ENCODE results near the gene SPINK1. TPM values are rescaled to one million over a fixed set of nuclear protein-coding genes. Genes with fewer than 3 reads are reported as not detected.

The SPINK1 gene
- total and polyA plus RNA-seq, 2 of the 13 experiments (the other 11 are each of a cell fraction or from before 2014, with no cell fraction given) = 14.7 to 17.1 TPM

- H3K4me3 ChIP-seq (replicated peaks in 1 of 3; ENCODE audit: insufficient read depth in 1 of 3, low read depth in 2 of 3, low read length in 3 of 3) = no peak overlapping the region
- no peaks in the 10 kb centered on the region for H3K36me3 ChIP-seq (replicated peaks in 1 of 2; ENCODE audit: control insufficient read depth in 1 of 2, insufficient read depth in 2 of 2, low read length in 2 of 2)
- H3K27ac ChIP-seq (ENCODE audit: extremely low read length, insufficient read depth, low read length) = no peak overlapping the region
- no peak for DNase-seq (ENCODE audit: low spot score)
- no peak for TF ChIP-seq CHCHD3 (CRISPR knock-in tag; IDR thresholded peaks at IDR 0.05)
- TF ChIP-seq AHR (CRISPR knock-in tag; IDR thresholded peaks at IDR 0.05) = no peak
- no peak for TF ChIP-seq ZNF232 (CRISPR knock-in tag; IDR thresholded peaks at IDR 0.05; ENCODE audit: borderline replicate concordance)
- ChIA-PET POLR2A (no interaction called here), CTCF (ENCODE audit: low intra/inter-chr PET ratio, low total read pairs) (no interaction called here)
- no peaks in the 10 kb centered on the region for H3K9me3 ChIP-seq (ENCODE audit: low read length)
- no peak for FAIRE-seq
- no peaks in the 10 kb centered on the region for H4K20me1 ChIP-seq (ENCODE audit: insufficient read depth, low read length)
- no peak for ATAC-seq
- H3K4me1 ChIP-seq (ENCODE audit: insufficient read depth, low read length) = no peaks in the 10 kb centered on the region
- H3K9ac ChIP-seq (ENCODE audit: insufficient read depth, low read depth, low read length) = no peak overlapping the region
- in situ Hi-C loops (cut with HindIII; ENCODE audit: extremely low pct_ligation_motif_present, low pct_unique_long_range_greater_than_20kb) (no loop called here), intact Hi-C loops (cut with micrococcal nuclease; ENCODE audit: unreplicated experiment) (no loop called here)
- H2AFZ ChIP-seq (ENCODE audit: low read length) = no peak overlapping the region
- no peak overlapping the region for H3K4me2 ChIP-seq (ENCODE audit: low read depth, low read length)
- H3K27me3 ChIP-seq (ENCODE audit: control insufficient read depth in 1 of 2, insufficient read depth in 2 of 2, low read length in 2 of 2) = no peaks in the 10 kb centered on the region; a peak in 1 of 5 replicates
- H3K79me2 ChIP-seq (ENCODE audit: insufficient read depth, low read length) = no peaks in the 10 kb centered on the region
- WGBS (ENCODE audit: low lambda C conversion rate) = 0% methylated on average over 2 of the region's 2 CpGs
- BruUV-seq (replicated peaks) = no TSS peak
Measured at GRCh38 chr5:147880487-147880886, 49.0 kb upstream of the SPINK1 start.

- Histone ChIP-seq H3K27me3 (ENCODE audit: control insufficient read depth in 1 of 2, insufficient read depth in 2 of 2, low read length in 2 of 2) (no peaks in the 10 kb centered on the region; a peak in 1 of 5 replicates), H3K9ac (ENCODE audit: insufficient read depth, low read depth, low read length) (no peak overlapping the region), H3K36me3 (replicated peaks in 1 of 2; ENCODE audit: control insufficient read depth in 1 of 2, insufficient read depth in 2 of 2, low read length in 2 of 2) (no peaks in the 10 kb centered on the region), H3K27ac (ENCODE audit: extremely low read length, insufficient read depth, low read length) (no peak overlapping the region), H3K4me3 (replicated peaks in 1 of 3; ENCODE audit: insufficient read depth in 1 of 3, low read depth in 2 of 3, low read length in 3 of 3) (no peak overlapping the region), H3K79me2 (ENCODE audit: insufficient read depth, low read length) (no peaks in the 10 kb centered on the region), H2AFZ (ENCODE audit: low read length) (no peak overlapping the region), H3K4me1 (ENCODE audit: insufficient read depth, low read length) (no peaks in the 10 kb centered on the region), H3K9me3 (ENCODE audit: low read length) (no peaks in the 10 kb centered on the region), H4K20me1 (ENCODE audit: insufficient read depth, low read length) (no peaks in the 10 kb centered on the region), H3K4me2 (ENCODE audit: low read depth, low read length) (no peak overlapping the region)
- no peak for DNase-seq (ENCODE audit: low spot score)
- 26% methylated on average over 3 of the region's 3 CpGs for WGBS (ENCODE audit: low lambda C conversion rate)
- ChIA-PET POLR2A (no interaction called here), CTCF (ENCODE audit: low intra/inter-chr PET ratio, low total read pairs) (no interaction called here)
- no TSS peak for BruUV-seq (replicated peaks)
- ATAC-seq = no peak
- intact Hi-C loops (cut with micrococcal nuclease; ENCODE audit: unreplicated experiment) = no loop called here
- in situ Hi-C loops (cut with HindIII; ENCODE audit: extremely low pct_ligation_motif_present, low pct_unique_long_range_greater_than_20kb) = no loop called here
- FAIRE-seq = no peak
- TF ChIP-seq E2F5 (CRISPR knock-in tag; conservative IDR thresholded peaks at IDR 0.05) (no peak), PRDM10 (CRISPR knock-in tag; IDR thresholded peaks at IDR 0.05; ENCODE audit: low read depth) (no peak)
Measured at GRCh38 chr5:147879784-147880183, 48.3 kb upstream of the SPINK1 start.

Data from HepG2 (cell line).